Ishikawa (cell line): ENCODE results near the gene ELL2.

Experiments used
- CREB1 ChIP-seq: IDR thresholded peaks from 2 replicates; pipeline ENCODE4 v1.6.1; 2012; ENCODE audit warnings: low read depth
- EGR1 ChIP-seq: IDR thresholded peaks from 2 replicates; pipeline ENCODE4 v1.6.1; 2012
- EP300 ChIP-seq: IDR thresholded peaks from 2 replicates; pipeline ENCODE4 v1.6.1; 2012; ENCODE audit warnings: borderline replicate concordance
- FOXM1 ChIP-seq: IDR thresholded peaks from 2 replicates; pipeline ENCODE4 v1.6.1; 2012; ENCODE audit warnings: low read depth, borderline replicate concordance
- MAX ChIP-seq: IDR thresholded peaks from 2 replicates; pipeline ENCODE4 v1.6.1; 2012
- NFIC ChIP-seq: IDR thresholded peaks from 2 replicates; pipeline ENCODE4 v1.6.1; 2012
- TCF12 ChIP-seq: IDR thresholded peaks from 2 replicates; pipeline ENCODE4 v1.6.1; 2012; ENCODE audit warnings: low read depth
- YY1 ChIP-seq: IDR thresholded peaks from 2 replicates; pipeline ENCODE4 v1.6.1; 2012; ENCODE audit warnings: low read depth

GRCh38 chr5:95963650-95964410 lies 2.2 kb upstream of the ELL2 start:
- TF ChIP-seq CREB1: no peak
- TF ChIP-seq YY1: no peak
- TF ChIP-seq EP300: no peak
- TF ChIP-seq MAX: no peak
- TF ChIP-seq FOXM1: no peak
- no peak for TF ChIP-seq NFIC
- no peak for TF ChIP-seq TCF12
- TF ChIP-seq EGR1: no peak
